Measurements from ENCODE around the gene NEDD4L. TPM values are rescaled to one million over a fixed set of nuclear protein-coding genes. Genes with fewer than 3 reads are reported as not detected.

Gene NEDD4L
- polyA plus RNA-seq, 1 of the 3 experiments (the other 2 are of a cell fraction) = 13.2 TPM

DNA sequence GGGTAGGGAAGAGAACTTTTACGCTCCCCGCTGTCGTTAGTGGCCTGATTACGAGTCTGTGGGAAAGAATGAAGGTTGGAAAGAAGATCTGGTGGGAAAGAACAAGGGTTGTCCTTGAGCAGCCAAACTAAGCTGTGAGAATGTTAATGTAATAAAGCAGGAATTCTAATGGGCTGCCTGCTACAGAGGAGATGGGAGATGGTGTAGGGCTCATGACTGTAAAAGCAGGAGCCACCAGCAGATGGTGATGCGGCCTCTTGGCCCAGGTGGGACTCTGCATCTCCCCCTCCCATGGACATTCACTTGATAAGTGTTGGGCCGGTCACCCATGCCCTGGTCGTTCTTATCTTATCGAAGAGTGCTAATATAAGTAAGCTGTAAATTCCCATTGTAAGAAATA, 150.0 kb downstream of the NEDD4L start:
- H3K4me2 ChIP-seq = no peak overlapping the region
- H3K9me2 ChIP-seq = no peaks in the 10 kb centered on the region
- H4K20me1 ChIP-seq (ENCODE audit: insufficient read depth) = no peaks in the 10 kb centered on the region
- no peak overlapping the region for H2AFZ ChIP-seq (ENCODE audit: low read depth)
- no peak overlapping the region for H3K27ac ChIP-seq (ENCODE audit: low read depth in 2 of 2, low read length in 1 of 2)
- DNase-seq = peak; percentile 57
- ChIA-PET CTCF (interaction anchor here (0.6 to 5.6 kb wide), 3 partner anchors 13 to 128 kb away, joined by 3 to 43 read pairs (median 4); no protein-coding TSS in a partner anchor), POLR2A (no interaction called here)
- H3K9me3 ChIP-seq = no peaks in the 10 kb centered on the region
- no peak overlapping the region for H3K4me3 ChIP-seq (ENCODE audit: low read depth in 2 of 2, low read length in 1 of 2)
- H3K36me3 ChIP-seq (replicated peaks in 1 of 2; ENCODE audit: control insufficient read depth in 1 of 2, insufficient read depth in 2 of 2, low read length in 1 of 2) = no peaks in the 10 kb centered on the region
- H3K9ac ChIP-seq = no peak overlapping the region
- no peaks in the 10 kb centered on the region for H3F3A ChIP-seq (replicated peaks; ENCODE audit: insufficient read depth)
- no peaks in the 10 kb centered on the region for H3K79me2 ChIP-seq (ENCODE audit: insufficient read depth)
- WGBS (ENCODE audit: low lambda C conversion rate) = 84% methylated on average over 8 of the region's 8 CpGs
- peaks cover 4 to 12% of the 10 kb centered on the region in 2 experiments; a peak in 3 of 4 replicates for H3K4me1 ChIP-seq (ENCODE audit: control insufficient read depth in 1 of 2, insufficient read depth in 2 of 2, low read depth in 1 of 2, low read length in 1 of 2)
- no peaks in the 10 kb centered on the region for H3K27me3 ChIP-seq (ENCODE audit: insufficient read depth)
- TF ChIP-seq, protein P1, sequence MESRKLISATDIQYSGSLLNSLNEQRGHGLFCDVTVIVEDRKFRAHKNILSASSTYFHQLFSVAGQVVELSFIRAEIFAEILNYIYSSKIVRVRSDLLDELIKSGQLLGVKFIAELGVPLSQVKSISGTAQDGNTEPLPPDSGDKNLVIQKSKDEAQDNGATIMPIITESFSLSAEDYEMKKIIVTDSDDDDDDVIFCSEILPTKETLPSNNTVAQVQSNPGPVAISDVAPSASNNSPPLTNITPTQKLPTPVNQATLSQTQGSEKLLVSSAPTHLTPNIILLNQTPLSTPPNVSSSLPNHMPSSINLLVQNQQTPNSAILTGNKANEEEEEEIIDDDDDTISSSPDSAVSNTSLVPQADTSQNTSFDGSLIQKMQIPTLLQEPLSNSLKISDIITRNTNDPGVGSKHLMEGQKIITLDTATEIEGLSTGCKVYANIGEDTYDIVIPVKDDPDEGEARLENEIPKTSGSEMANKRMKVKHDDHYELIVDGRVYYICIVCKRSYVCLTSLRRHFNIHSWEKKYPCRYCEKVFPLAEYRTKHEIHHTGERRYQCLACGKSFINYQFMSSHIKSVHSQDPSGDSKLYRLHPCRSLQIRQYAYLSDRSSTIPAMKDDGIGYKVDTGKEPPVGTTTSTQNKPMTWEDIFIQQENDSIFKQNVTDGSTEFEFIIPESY (IDR thresholded peaks at IDR 0.05; ENCODE audit: borderline replicate concordance, low read depth) = no peak
- TF ChIP-seq EP300 (IDR thresholded peaks at IDR 0.05; ENCODE audit: borderline replicate concordance in 1 of 2, low read depth in 1 of 2, low read length in 1 of 2) = no peak
- no peak for TF ChIP-seq NFIC (IDR thresholded peaks at IDR 0.05; ENCODE audit: borderline replicate concordance)
- TF ChIP-seq JUND (IDR thresholded peaks at IDR 0.05) = no peak
- no peak for TF ChIP-seq REST (IDR thresholded peaks at IDR 0.05; ENCODE audit: low read depth, low read length)
- TF ChIP-seq MEF2A (IDR thresholded peaks at IDR 0.05; ENCODE audit: borderline replicate concordance, low read depth) = no peak
- no peak for TF ChIP-seq FOXJ3 (CRISPR knock-in tag; IDR thresholded peaks at IDR 0.05)
- TF ChIP-seq RXRA (IDR thresholded peaks at IDR 0.05; ENCODE audit: borderline replicate concordance, low read depth) = no peak
- no peak for TF ChIP-seq EZH2phosphoT487 (IDR thresholded peaks at IDR 0.05; ENCODE audit: borderline replicate concordance, low read depth)
- no peak for TF ChIP-seq TEAD4 (IDR thresholded peaks at IDR 0.05; ENCODE audit: borderline replicate concordance, insufficient read depth)
- peak; percentile 54 for TF ChIP-seq RAD21 (IDR thresholded peaks at IDR 0.05; ENCODE audit: low read length)
- no peak for TF ChIP-seq FOXM1 (IDR thresholded peaks at IDR 0.05; ENCODE audit: low read depth)
- no peak for TF ChIP-seq USF2 (IDR thresholded peaks at IDR 0.05; ENCODE audit: borderline replicate concordance, low read depth, low read length)
- TF ChIP-seq TAF1 (IDR thresholded peaks at IDR 0.05; ENCODE audit: borderline replicate concordance, low read depth, low read length) = no peak
- no peak for TF ChIP-seq FOSL2 (IDR thresholded peaks at IDR 0.05; ENCODE audit: borderline replicate concordance, low read depth)
- TF ChIP-seq, protein P2, sequence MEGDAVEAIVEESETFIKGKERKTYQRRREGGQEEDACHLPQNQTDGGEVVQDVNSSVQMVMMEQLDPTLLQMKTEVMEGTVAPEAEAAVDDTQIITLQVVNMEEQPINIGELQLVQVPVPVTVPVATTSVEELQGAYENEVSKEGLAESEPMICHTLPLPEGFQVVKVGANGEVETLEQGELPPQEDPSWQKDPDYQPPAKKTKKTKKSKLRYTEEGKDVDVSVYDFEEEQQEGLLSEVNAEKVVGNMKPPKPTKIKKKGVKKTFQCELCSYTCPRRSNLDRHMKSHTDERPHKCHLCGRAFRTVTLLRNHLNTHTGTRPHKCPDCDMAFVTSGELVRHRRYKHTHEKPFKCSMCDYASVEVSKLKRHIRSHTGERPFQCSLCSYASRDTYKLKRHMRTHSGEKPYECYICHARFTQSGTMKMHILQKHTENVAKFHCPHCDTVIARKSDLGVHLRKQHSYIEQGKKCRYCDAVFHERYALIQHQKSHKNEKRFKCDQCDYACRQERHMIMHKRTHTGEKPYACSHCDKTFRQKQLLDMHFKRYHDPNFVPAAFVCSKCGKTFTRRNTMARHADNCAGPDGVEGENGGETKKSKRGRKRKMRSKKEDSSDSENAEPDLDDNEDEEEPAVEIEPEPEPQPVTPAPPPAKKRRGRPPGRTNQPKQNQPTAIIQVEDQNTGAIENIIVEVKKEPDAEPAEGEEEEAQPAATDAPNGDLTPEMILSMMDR (IDR thresholded peaks at IDR 0.05) = peak; percentile 34
- TF ChIP-seq POLR2AphosphoS5 (IDR thresholded peaks at IDR 0.05; ENCODE audit: low read depth, low read length) = no peak
- no peak for TF ChIP-seq GABPA (IDR thresholded peaks at IDR 0.05; ENCODE audit: low read depth)
- TF ChIP-seq, protein P3, sequence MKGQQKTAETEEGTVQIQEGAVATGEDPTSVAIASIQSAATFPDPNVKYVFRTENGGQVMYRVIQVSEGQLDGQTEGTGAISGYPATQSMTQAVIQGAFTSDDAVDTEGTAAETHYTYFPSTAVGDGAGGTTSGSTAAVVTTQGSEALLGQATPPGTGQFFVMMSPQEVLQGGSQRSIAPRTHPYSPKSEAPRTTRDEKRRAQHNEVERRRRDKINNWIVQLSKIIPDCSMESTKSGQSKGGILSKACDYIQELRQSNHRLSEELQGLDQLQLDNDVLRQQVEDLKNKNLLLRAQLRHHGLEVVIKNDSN (IDR thresholded peaks at IDR 0.05; ENCODE audit: borderline replicate concordance, low read depth) = no peak
- TF ChIP-seq GATA2 (CRISPR knock-in tag; IDR thresholded peaks at IDR 0.05) = no peak
- no peak for TF ChIP-seq TCF12 (IDR thresholded peaks at IDR 0.05)
- TF ChIP-seq, protein P4, sequence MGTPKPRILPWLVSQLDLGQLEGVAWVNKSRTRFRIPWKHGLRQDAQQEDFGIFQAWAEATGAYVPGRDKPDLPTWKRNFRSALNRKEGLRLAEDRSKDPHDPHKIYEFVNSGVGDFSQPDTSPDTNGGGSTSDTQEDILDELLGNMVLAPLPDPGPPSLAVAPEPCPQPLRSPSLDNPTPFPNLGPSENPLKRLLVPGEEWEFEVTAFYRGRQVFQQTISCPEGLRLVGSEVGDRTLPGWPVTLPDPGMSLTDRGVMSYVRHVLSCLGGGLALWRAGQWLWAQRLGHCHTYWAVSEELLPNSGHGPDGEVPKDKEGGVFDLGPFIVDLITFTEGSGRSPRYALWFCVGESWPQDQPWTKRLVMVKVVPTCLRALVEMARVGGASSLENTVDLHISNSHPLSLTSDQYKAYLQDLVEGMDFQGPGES (IDR thresholded peaks at IDR 0.05; ENCODE audit: low read depth, low read length) = no peak
- peak; percentile 33; the same call in 1 of the 2 replicates for TF ChIP-seq SMC3 (IDR thresholded peaks at IDR 0.05; ENCODE audit: low read depth, low read length)

Data from SK-N-SH (cell line).